OCI-LY3 (cell line): Measurements from ENCODE around the gene MAML1.

ENCODE experiments used
- EZH2phosphoT487 ChIP-seq: fragments of 200-600 bp; shearing (Covaris generic); IDR thresholded peaks from 2 replicates; pipeline ENCODE4 v1.6.1; 2018; ENCODE audit warnings: antibody characterized with exemption, mixed run types, low read depth
- TF ChIP-seq, protein P1 (sequence below): fragments of 200-600, 300-600 bp; sonication (generic); IDR thresholded peaks from 2 replicates; pipeline ENCODE4 v1.5.1; 2014; ENCODE audit warnings: antibody characterized with exemption, low read length, low read depth

DNA sequence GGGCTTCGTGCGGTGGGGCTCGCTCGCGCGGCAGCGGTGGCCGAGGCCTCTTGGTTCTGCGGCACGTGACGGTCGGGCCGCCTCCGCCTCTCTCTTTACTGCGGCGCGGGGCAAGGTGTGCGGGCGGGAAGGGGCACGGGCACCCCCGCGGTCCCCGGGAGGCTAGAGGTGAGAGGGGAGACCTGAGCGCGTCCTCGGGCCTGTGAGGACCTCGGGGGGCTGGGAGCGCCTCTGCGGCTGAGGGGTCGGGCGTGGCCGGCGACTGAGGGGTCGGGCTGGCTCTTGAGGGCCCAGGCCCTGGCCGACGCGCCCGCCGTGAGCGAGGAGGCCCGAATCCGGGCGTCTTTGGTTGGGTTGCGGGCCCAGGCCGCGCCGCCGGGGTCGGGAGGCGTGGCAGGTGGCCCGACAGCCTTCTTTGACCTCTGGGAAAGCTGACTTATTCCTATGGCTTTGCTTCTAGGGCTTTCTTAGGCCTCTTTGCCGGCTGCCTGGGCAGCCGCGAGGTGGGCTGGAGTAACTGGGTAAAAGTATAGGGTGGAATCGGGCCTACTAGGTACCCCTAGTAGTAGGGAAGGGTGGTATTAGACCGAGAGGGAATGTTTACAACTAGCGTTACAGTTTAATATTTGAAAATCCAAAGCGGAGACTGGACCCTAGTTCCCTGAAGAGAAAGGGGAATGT is 33.5 kb upstream of the MAML1 start, which contains the start of gene CANX:
- TF ChIP-seq, protein P1, sequence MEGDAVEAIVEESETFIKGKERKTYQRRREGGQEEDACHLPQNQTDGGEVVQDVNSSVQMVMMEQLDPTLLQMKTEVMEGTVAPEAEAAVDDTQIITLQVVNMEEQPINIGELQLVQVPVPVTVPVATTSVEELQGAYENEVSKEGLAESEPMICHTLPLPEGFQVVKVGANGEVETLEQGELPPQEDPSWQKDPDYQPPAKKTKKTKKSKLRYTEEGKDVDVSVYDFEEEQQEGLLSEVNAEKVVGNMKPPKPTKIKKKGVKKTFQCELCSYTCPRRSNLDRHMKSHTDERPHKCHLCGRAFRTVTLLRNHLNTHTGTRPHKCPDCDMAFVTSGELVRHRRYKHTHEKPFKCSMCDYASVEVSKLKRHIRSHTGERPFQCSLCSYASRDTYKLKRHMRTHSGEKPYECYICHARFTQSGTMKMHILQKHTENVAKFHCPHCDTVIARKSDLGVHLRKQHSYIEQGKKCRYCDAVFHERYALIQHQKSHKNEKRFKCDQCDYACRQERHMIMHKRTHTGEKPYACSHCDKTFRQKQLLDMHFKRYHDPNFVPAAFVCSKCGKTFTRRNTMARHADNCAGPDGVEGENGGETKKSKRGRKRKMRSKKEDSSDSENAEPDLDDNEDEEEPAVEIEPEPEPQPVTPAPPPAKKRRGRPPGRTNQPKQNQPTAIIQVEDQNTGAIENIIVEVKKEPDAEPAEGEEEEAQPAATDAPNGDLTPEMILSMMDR = no peak
- TF ChIP-seq EZH2phosphoT487 = no peak
